HCT116 (cell line): Measurements from ENCODE around the gene TPR.

Experiments used
- CTCF ChIP-seq, 3 experiments: fragments of 200-600 bp in 1 of 3; sonication (generic) in 1 of 3; IDR thresholded peaks in 2 of 3; conservative IDR thresholded peaks in 1 of 3; 2 replicates each; pipeline ENCODE4 v1.5.1; 2012 to 2017; ENCODE audit warnings: low read depth in 2 of 3, low read length in 2 of 3, antibody characterized with exemption in 1 of 3, borderline replicate concordance in 1 of 3, control low read depth in 1 of 3, mild to moderate bottlenecking in 1 of 3, mixed read lengths in 1 of 3, mixed run types in 1 of 3, moderate library complexity in 1 of 3; ENCODE audit not compliant: insufficient read depth in 1 of 3
- EZH2 ChIP-seq: fragments of 200-600 bp; sonication (generic); IDR thresholded peaks from 2 replicates; pipeline ENCODE4 v1.6.1; 2017; ENCODE audit warnings: antibody characterized with exemption, mixed run types
- EZH2phosphoT487 ChIP-seq: fragments of 200-600 bp; IDR thresholded peaks from 2 replicates; pipeline ENCODE4 v1.6.1; 2018; ENCODE audit warnings: antibody characterized with exemption, borderline replicate concordance
- JUND ChIP-seq: IDR thresholded peaks from 2 replicates; pipeline ENCODE4 v1.6.1; 2012
- POLR2A ChIP-seq: IDR thresholded peaks from 2 replicates; pipeline ENCODE4 v1.7.0; 2011; ENCODE audit warnings: borderline replicate concordance; ENCODE audit not compliant: insufficient read depth, insufficient read length; ENCODE audit errors: extremely low read depth
- RAD21 ChIP-seq: IDR thresholded peaks from 2 replicates; pipeline ENCODE4 v1.6.1; 2012; ENCODE audit warnings: low read depth, mild to moderate bottlenecking
- SIN3A ChIP-seq: IDR thresholded peaks from 2 replicates; pipeline ENCODE4 v1.6.1; 2012; ENCODE audit warnings: low read depth
- SP1 ChIP-seq: IDR thresholded peaks from 2 replicates; pipeline ENCODE4 v1.6.1; 2012; ENCODE audit warnings: low read depth
- SRF ChIP-seq: IDR thresholded peaks from 2 replicates; pipeline ENCODE4 v1.6.1; 2012; ENCODE audit warnings: low read depth

DNA sequence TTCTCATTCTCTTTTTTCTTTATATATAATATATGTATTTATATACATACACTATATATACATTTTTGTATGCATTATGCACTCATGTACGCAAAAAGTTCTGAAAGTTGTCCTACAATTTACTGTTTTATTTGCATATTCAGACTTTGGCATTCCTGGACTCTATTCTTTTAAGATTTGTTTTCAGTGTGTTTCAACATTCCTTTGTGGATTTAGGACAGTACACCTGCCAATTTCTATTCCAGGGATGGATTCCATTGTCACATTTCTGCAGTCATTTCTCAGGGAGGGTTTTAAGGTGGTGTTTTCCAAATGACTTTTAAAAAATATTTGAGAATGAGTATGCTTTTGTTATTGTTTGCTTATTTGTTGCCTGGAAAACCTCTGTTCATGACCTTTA, 76.2 kb downstream of the TPR start:
- TF ChIP-seq SRF, result no peak
- no peak for TF ChIP-seq EZH2phosphoT487
- no peak for TF ChIP-seq CTCF (IDR thresholded peaks at IDR 0.05 in 2 of 3, conservative IDR thresholded peaks at IDR 0.05 in 1 of 3; ENCODE audit: borderline replicate concordance in 1 of 3, insufficient read depth in 1 of 3, low read depth in 2 of 3, low read length in 2 of 3)
- no peak for TF ChIP-seq POLR2A
- TF ChIP-seq SIN3A, result no peak
- no peak for TF ChIP-seq RAD21
- TF ChIP-seq JUND, result no peak
- TF ChIP-seq EZH2, result no peak
- no peak for TF ChIP-seq SP1
